Psoas muscle (tissue), 8 donors: ENCODE results near the gene P2RX2. TPM values are rescaled to one million over a fixed set of nuclear protein-coding genes. Genes with fewer than 3 reads are reported as not detected.

Experiments
- ATAC-seq, 4 donors: fragments of 200-7000 bp; cut with Tn5 transposase; one replicate each; pipeline ENCODE4 v1.9.1; 2020; ENCODE audit warnings: moderate library complexity in 3 of 4, mild to moderate bottlenecking in 2 of 4
- DNase-seq, 2 donors: peaks; one replicate each; pipeline ENCODE4 v3.0.0-alpha.2; 2020
- H3K27ac ChIP-seq: fragments of 200-600 bp; one replicate; pipeline ENCODE4 v1.8.0; 2022
- H3K27me3 ChIP-seq, 3 donors: fragments of 200-600 bp in 1 of 3; one replicate each; pipeline versions ENCODE4 v1.6.1 to v1.8.0; 2013 to 2022; ENCODE audit warnings: low read length in 2 of 3, mild to moderate bottlenecking in 2 of 3, moderate library complexity in 1 of 3; ENCODE audit not compliant: insufficient read depth in 3 of 3
- H3K36me3 ChIP-seq, 2 donors: fragments of 200-600 bp in 1 of 2; one replicate each; pipeline versions ENCODE4 v1.6.1 to v1.8.0; 2013 to 2022; ENCODE audit warnings: low read depth in 1 of 2, mild to moderate bottlenecking in 1 of 2, moderate library complexity in 1 of 2; ENCODE audit not compliant: insufficient read depth in 1 of 2
- H3K4me1 ChIP-seq: fragments of 200-600 bp; one replicate; pipeline ENCODE4 v1.8.0; 2022
- H3K4me3 ChIP-seq: fragments of 200-600 bp; one replicate; pipeline ENCODE4 v1.8.0; 2022; ENCODE audit warnings: mild to moderate bottlenecking
- H3K9me3 ChIP-seq: fragments of 200-600 bp; one replicate; pipeline ENCODE4 v1.8.0; 2022
- CTCF ChIP-seq: fragments of 200-600 bp; IDR thresholded peaks from one replicate; pipeline ENCODE4 v1.8.0; 2022; ENCODE audit warnings: antibody characterized with exemption
- WGBS, 3 donors: extraction: QIAGEN DNeasy Blood & Tissue Kit; methylation state at CpG; one replicate each; pipeline versions ENCODE4 v1.1.6 to v1.1.7; 2013; 5-methylcytosine and 5-hydroxymethylcytosine counted together
- intact Hi-C, 2 donors: fragments of 100-400 bp; cut with DNase I; formaldehyde crosslinking; loops; one replicate each; pipeline versions ENCODE4 v1.11.0 to v1.14.2; 2022
- polyA plus RNA-seq, 3 donors: library from polyadenylated mRNA; stranded (reverse); fragments of 200-250 nt; gene quantifications; one replicate each; pipeline ENCODE4 v1.2.3, GENCODE V29; 2013
- total RNA-seq, 4 donors: library from RNA; stranded (reverse); fragmentation: NEBNext Ultra II Directional in 2 of 4; extraction: Animal tissue kit (Norgen Biotek cat#: 25700) in 2 of 4; gene quantifications; one replicate each; pipeline versions ENCODE4 v1.2.1 to v1.2.4, GENCODE V29; 2021 to 2023
- donor health status: healthy with polysubstance abuse.
- donor health status: DM: no; HTN: no; CAD: no; lungs with moderate emphysema.
- donor health status: Bipolar disorder and iron deficiency.
- donor health status: healthy.
- donor health status: DM: yes; HTN: yes; CAD: no.
- donor health status: DM: no; HTN: no; CAD: no.
- donor health status: DM: no; HTN: no; CAD: no.
- donor health status: DM: yes; HTN: yes; CAD: no.

P2RX2 gene
- total and polyA plus RNA-seq, 7 donors, result 0.01 TPM; not detected in 6

GRCh38 chr12:132571051-132571450 is 47.5 kb upstream of the P2RX2 start:
- Histone ChIP-seq H3K36me3 (peaks cover 8 to 37% of the 10 kb centered on the region in 2 donors), H3K9me3 (no peaks in the 10 kb centered on the region), H3K4me3 (no peak overlapping the region), H3K27ac (no peak overlapping the region), H3K27me3 (no peaks in the 10 kb centered on the region), H3K4me1 (no peaks in the 10 kb centered on the region)
- no peak for DNase-seq
- intact Hi-C loops, result no loop called here
- WGBS, 3 donors, result 95 to 96% (median 95%) methylated on average over 26 to 27 of the region's 27 CpGs
- no peak for TF ChIP-seq CTCF
- no peak for ATAC-seq

GRCh38 chr12:132571598-132571997 is 47.0 kb upstream of the P2RX2 start:
- no peak for DNase-seq
- ATAC-seq, result no peak
- WGBS, 3 donors, result 89 to 93% (median 89%) methylated on average over 17 to 20 of the region's 20 CpGs
- TF ChIP-seq CTCF, result no peak
- intact Hi-C loops, result no loop called here
- Histone ChIP-seq H3K27me3 (no peaks in the 10 kb centered on the region), H3K27ac (no peak overlapping the region), H3K36me3 (peaks cover 8 to 41% of the 10 kb centered on the region in 2 donors), H3K9me3 (no peaks in the 10 kb centered on the region), H3K4me3 (no peak overlapping the region), H3K4me1 (no peaks in the 10 kb centered on the region)

GRCh38 chr12:132572106-132572505 is 46.5 kb upstream of the P2RX2 start:
- intact Hi-C loops, result no loop called here
- WGBS, 3 donors, result 80 to 83% (median 81%) methylated on average over 19 to 26 of the region's 26 CpGs
- H3K4me3 ChIP-seq, result no peak overlapping the region
- no peak for DNase-seq
- no peak for TF ChIP-seq CTCF
- ATAC-seq, result no peak
- no peaks in the 10 kb centered on the region for H3K4me1 ChIP-seq
- no peak overlapping the region for H3K27ac ChIP-seq
- no peaks in the 10 kb centered on the region for H3K27me3 ChIP-seq
- no peaks in the 10 kb centered on the region for H3K9me3 ChIP-seq
- H3K36me3 ChIP-seq, result peaks cover 8 to 46% of the 10 kb centered on the region in 2 donors

GRCh38 chr12:132572801-132573760 is 45.5 kb upstream of the P2RX2 start:
- TF ChIP-seq CTCF, result no peak
- H3K27ac ChIP-seq, result no peak overlapping the region
- H3K9me3 ChIP-seq, result no peaks in the 10 kb centered on the region
- peaks cover 8 to 55% of the 10 kb centered on the region in 2 donors for H3K36me3 ChIP-seq
- ATAC-seq (no peak), DNase-seq (no peak)
- H3K27me3 ChIP-seq, result no peaks in the 10 kb centered on the region
- H3K4me3 ChIP-seq, result no peak overlapping the region
- H3K4me1 ChIP-seq, result no peaks in the 10 kb centered on the region
- 88 to 93% (median 89%) methylated on average over 35 to 36 of the region's 36 CpGs for WGBS, 3 donors
- intact Hi-C loops, result no loop called here
